HCT116 (cell line): Measurements from ENCODE around the gene DLEC1. TPM values are rescaled to one million over a fixed set of nuclear protein-coding genes. Genes with fewer than 3 reads are reported as not detected.

Experiments used
- ATAC-seq: fragments of 200-7000 bp; cut with Tn5 transposase; 2 replicates; pipeline ENCODE4 v1.9.1; 2020; ENCODE audit warnings: mild to moderate bottlenecking, moderate library complexity
- BruUV-seq: library from RNA; stranded (reverse); fragments of 400-500 nt; replicated peaks from 2 replicates; lab custom pipeline; 2021; lab: Mats Ljungman, UMichigan
- CTCF ChIA-PET: fragments of 300-600 bp; sonication (Branson Sonifier 250); formaldehyde crosslinking; loops from one replicate; lab custom pipeline; 2021; ENCODE audit warnings: antibody characterized with exemption; lab: Charles Lee
- POLR2A ChIA-PET: fragments of 300-600, 350-600 bp; sonication (Branson Sonifier 250); formaldehyde crosslinking; loops from one replicate; lab custom pipeline; 2021; ENCODE audit warnings: antibody characterized with exemption; lab: Charles Lee
- RAD21 ChIA-PET, 2 experiments: fragments of 300-600 bp; sonication (Branson Sonifier 250); formaldehyde crosslinking; loops; one replicate each; lab custom pipeline; 2023; ENCODE audit warnings: low total read pairs in 2 of 2; ENCODE audit not compliant: uncharacterized antibody in 2 of 2, unreplicated experiment in 2 of 2, low non-redundant PET in 1 of 2; lab: Charles Lee
- DNase-seq: peaks from one replicate; pipeline ENCODE4 v3.0.0-alpha.2; 2010; ENCODE audit warnings: low read depth, low spot score
- H2AFZ ChIP-seq: fragments of 200-600 bp; shearing (Covaris generic), sonication (generic); 2 replicates; pipeline ENCODE4 v1.6.1; 2017; ENCODE audit warnings: low read depth, mixed run types, mixed read lengths, antibody characterized with exemption, low read length; ENCODE audit not compliant: poor library complexity, severe bottlenecking
- H3K27ac ChIP-seq: 2 replicates; pipeline ENCODE4 v1.5.1; 2012; ENCODE audit warnings: low read depth, low read length
- H3K27me3 ChIP-seq: fragments of 200-600 bp; sonication (generic); 2 replicates; pipeline ENCODE4 v1.6.1; 2016; ENCODE audit warnings: mixed run types, low read length, mixed read lengths; ENCODE audit not compliant: insufficient read depth
- H3K36me3 ChIP-seq, 2 experiments: fragments of 200-500 bp in 1 of 2; fragments of 200-600 bp in 1 of 2; sonication (Bioruptor generic) in 1 of 2; sonication (generic) in 1 of 2; 2 replicates each; pipeline versions ENCODE4 v1.5.1 to v1.6.1; 2014 to 2016; ENCODE audit warnings: low read length in 2 of 2, inconsistent platforms in 1 of 2, mixed read lengths in 1 of 2, mixed run types in 1 of 2; ENCODE audit not compliant: insufficient read depth in 2 of 2, control insufficient read depth in 1 of 2
- H3K4me1 ChIP-seq, 2 experiments: fragments of 200-600 bp in 1 of 2; sonication (generic) in 1 of 2; 2 replicates each; pipeline versions ENCODE4 v1.5.1 to v1.6.1; 2012 to 2017; ENCODE audit warnings: low read length in 2 of 2, inconsistent platforms in 1 of 2, mild to moderate bottlenecking in 1 of 2, mixed read lengths in 1 of 2, mixed run types in 1 of 2, moderate library complexity in 1 of 2; ENCODE audit not compliant: insufficient read depth in 2 of 2, control insufficient read depth in 1 of 2
- H3K4me2 ChIP-seq: fragments of 200-600 bp; sonication (generic); 2 replicates; pipeline ENCODE4 v1.6.1; 2017; ENCODE audit warnings: mixed run types, low read length, mixed read lengths
- H3K4me3 ChIP-seq, 2 experiments: fragments of 200-600 bp in 1 of 2; sonication (generic) in 1 of 2; replicated peaks in 1 of 2; 2 replicates each; pipeline ENCODE4 v1.5.1; 2011 to 2016; ENCODE audit warnings: low read length in 2 of 2, control low read depth in 1 of 2, low read depth in 1 of 2, mild to moderate bottlenecking in 1 of 2, mixed read lengths in 1 of 2, mixed run types in 1 of 2
- H3K79me2 ChIP-seq: fragments of 200-600 bp; sonication (generic); 2 replicates; pipeline ENCODE4 v1.6.1; 2017; ENCODE audit warnings: mild to moderate bottlenecking, mixed run types, low read length, moderate library complexity, mixed read lengths; ENCODE audit not compliant: insufficient read depth
- H3K9ac ChIP-seq: fragments of 200-600 bp; sonication (generic); 2 replicates; pipeline ENCODE4 v1.6.1; 2016; ENCODE audit warnings: low read length, mixed read lengths
- H3K9me2 ChIP-seq: fragments of 200-600 bp; sonication (generic), shearing (Covaris generic); 2 replicates; pipeline ENCODE4 v1.6.1; 2017; ENCODE audit warnings: mixed run types, mild to moderate bottlenecking, moderate library complexity; ENCODE audit not compliant: insufficient read depth
- H3K9me3 ChIP-seq, 2 experiments: fragments of 200-500 bp in 1 of 2; fragments of 200-600 bp in 1 of 2; sonication (Bioruptor generic) in 1 of 2; sonication (generic) in 1 of 2; 2 replicates each; pipeline ENCODE4 v1.6.1; 2014 to 2017; ENCODE audit warnings: low read length in 2 of 2, mixed read lengths in 2 of 2, inconsistent platforms in 1 of 2, low read depth in 1 of 2, mild to moderate bottlenecking in 1 of 2, mixed run types in 1 of 2, moderate library complexity in 1 of 2; ENCODE audit not compliant: control insufficient read depth in 1 of 2, insufficient read depth in 1 of 2
- H4K20me1 ChIP-seq: fragments of 200-600 bp; sonication (generic), shearing (Covaris generic); 2 replicates; pipeline ENCODE4 v1.6.1; 2017; ENCODE audit warnings: mixed run types, mild to moderate bottlenecking, moderate library complexity; ENCODE audit not compliant: insufficient read depth
- EZH2 ChIP-seq: fragments of 200-600 bp; sonication (generic); IDR thresholded peaks from 2 replicates; pipeline ENCODE4 v1.6.1; 2017; ENCODE audit warnings: antibody characterized with exemption, mixed run types
- SRF ChIP-seq: IDR thresholded peaks from 2 replicates; pipeline ENCODE4 v1.6.1; 2012; ENCODE audit warnings: low read depth
- YY1 ChIP-seq: IDR thresholded peaks from 2 replicates; pipeline ENCODE4 v1.6.1; 2011; ENCODE audit warnings: low read length, low read depth, moderate library complexity, mild to moderate bottlenecking; ENCODE audit not compliant: insufficient replicate concordance; ENCODE audit errors: extremely low read depth
- intact Hi-C: fragments of 100-400 bp; cut with micrococcal nuclease; formaldehyde crosslinking; loops from 2 replicates; pipeline ENCODE4 v1.10.0; 2022
- total RNA-seq: library from RNA; stranded (reverse); gene quantifications from one replicate; pipeline ENCODE4 v1.2.1, GENCODE V29; 2021; ENCODE audit not compliant: unreplicated experiment
- TF ChIP-seq, protein P1 (sequence below), 3 experiments: fragments of 200-600 bp in 1 of 3; sonication (generic) in 1 of 3; IDR thresholded peaks in 2 of 3; conservative IDR thresholded peaks in 1 of 3; 2 replicates each; pipeline ENCODE4 v1.5.1; 2012 to 2017; ENCODE audit warnings: low read depth in 2 of 3, low read length in 2 of 3, antibody characterized with exemption in 1 of 3, borderline replicate concordance in 1 of 3, control low read depth in 1 of 3, mild to moderate bottlenecking in 1 of 3, mixed read lengths in 1 of 3, mixed run types in 1 of 3, moderate library complexity in 1 of 3; ENCODE audit not compliant: insufficient read depth in 1 of 3
- TF ChIP-seq, protein P2 (sequence below): IDR thresholded peaks from 2 replicates; pipeline ENCODE4 v1.6.1; 2012

Gene DLEC1
- total RNA-seq, 1 experiment from 2014 or later = 0.61 TPM

GRCh38 chr3:38131621-38132369 lies 92.8 kb downstream of the DLEC1 start:
- Histone ChIP-seq H3K27ac (no peak overlapping the region), H2AFZ (no peak overlapping the region), H3K27me3 (no peaks in the 10 kb centered on the region), H3K9ac (no peak overlapping the region), H3K79me2 (peaks cover 12% of the 10 kb centered on the region), H3K4me2 (no peak overlapping the region), H4K20me1 (no peaks in the 10 kb centered on the region), H3K4me1 (peaks cover 22 to 33% of the 10 kb centered on the region in 2 experiments), H3K4me3 (no peak overlapping the region), H3K9me3 (no peaks in the 10 kb centered on the region), H3K9me2 (no peaks in the 10 kb centered on the region), H3K36me3 (peaks cover 16 to 17% of the 10 kb centered on the region in 2 experiments; a peak in 2 of 4 replicates)
- BruUV-seq = no TSS peak
- intact Hi-C loops = loop anchor here (2.0 to 10.0 kb wide), 5 partner anchors 116 to 351 kb away; partner anchors contain the start of genes ACVR2B and XYLB
- CTCF ChIA-PET = interaction anchor here (1.1 to 1.3 kb wide), 2 partner anchors 128 to 166 kb away, joined by 4 read pairs; no protein-coding TSS in a partner anchor
- RAD21 ChIA-PET = no interaction called here
- ATAC-seq (peak; percentile 58), DNase-seq (no peak)
- POLR2A ChIA-PET = no interaction called here
- peak; percentile 22 for TF ChIP-seq YY1
- TF ChIP-seq, protein P1, sequence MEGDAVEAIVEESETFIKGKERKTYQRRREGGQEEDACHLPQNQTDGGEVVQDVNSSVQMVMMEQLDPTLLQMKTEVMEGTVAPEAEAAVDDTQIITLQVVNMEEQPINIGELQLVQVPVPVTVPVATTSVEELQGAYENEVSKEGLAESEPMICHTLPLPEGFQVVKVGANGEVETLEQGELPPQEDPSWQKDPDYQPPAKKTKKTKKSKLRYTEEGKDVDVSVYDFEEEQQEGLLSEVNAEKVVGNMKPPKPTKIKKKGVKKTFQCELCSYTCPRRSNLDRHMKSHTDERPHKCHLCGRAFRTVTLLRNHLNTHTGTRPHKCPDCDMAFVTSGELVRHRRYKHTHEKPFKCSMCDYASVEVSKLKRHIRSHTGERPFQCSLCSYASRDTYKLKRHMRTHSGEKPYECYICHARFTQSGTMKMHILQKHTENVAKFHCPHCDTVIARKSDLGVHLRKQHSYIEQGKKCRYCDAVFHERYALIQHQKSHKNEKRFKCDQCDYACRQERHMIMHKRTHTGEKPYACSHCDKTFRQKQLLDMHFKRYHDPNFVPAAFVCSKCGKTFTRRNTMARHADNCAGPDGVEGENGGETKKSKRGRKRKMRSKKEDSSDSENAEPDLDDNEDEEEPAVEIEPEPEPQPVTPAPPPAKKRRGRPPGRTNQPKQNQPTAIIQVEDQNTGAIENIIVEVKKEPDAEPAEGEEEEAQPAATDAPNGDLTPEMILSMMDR (IDR thresholded peaks at IDR 0.05 in 2 of 3, conservative IDR thresholded peaks at IDR 0.05 in 1 of 3; ENCODE audit: borderline replicate concordance in 1 of 3, insufficient read depth in 1 of 3, low read depth in 2 of 3, low read length in 2 of 3) = peak in 2 of 3 experiments; percentile 52 to 64; a peak in 4 of 6 replicates
- no peak for TF ChIP-seq EZH2
- TF ChIP-seq, protein P2, sequence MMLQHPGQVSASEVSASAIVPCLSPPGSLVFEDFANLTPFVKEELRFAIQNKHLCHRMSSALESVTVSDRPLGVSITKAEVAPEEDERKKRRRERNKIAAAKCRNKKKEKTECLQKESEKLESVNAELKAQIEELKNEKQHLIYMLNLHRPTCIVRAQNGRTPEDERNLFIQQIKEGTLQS = no peak
- TF ChIP-seq SRF = no peak
